Stimulated activated CD4-positive, alpha-beta T cell treated with anti-CD3 and anti-CD28 coated beads, Interleukin-12 subunit alpha, Interleukin-12 subunit beta, amount 100 ng/mL, for 4 hours (primary cell): Measurements from ENCODE around the gene EML4.

ENCODE experiments used
- DNase-seq: peaks from one replicate; pipeline ENCODE4 v3.0.0-alpha.2; 2020

The EML4 gene

DNA sequence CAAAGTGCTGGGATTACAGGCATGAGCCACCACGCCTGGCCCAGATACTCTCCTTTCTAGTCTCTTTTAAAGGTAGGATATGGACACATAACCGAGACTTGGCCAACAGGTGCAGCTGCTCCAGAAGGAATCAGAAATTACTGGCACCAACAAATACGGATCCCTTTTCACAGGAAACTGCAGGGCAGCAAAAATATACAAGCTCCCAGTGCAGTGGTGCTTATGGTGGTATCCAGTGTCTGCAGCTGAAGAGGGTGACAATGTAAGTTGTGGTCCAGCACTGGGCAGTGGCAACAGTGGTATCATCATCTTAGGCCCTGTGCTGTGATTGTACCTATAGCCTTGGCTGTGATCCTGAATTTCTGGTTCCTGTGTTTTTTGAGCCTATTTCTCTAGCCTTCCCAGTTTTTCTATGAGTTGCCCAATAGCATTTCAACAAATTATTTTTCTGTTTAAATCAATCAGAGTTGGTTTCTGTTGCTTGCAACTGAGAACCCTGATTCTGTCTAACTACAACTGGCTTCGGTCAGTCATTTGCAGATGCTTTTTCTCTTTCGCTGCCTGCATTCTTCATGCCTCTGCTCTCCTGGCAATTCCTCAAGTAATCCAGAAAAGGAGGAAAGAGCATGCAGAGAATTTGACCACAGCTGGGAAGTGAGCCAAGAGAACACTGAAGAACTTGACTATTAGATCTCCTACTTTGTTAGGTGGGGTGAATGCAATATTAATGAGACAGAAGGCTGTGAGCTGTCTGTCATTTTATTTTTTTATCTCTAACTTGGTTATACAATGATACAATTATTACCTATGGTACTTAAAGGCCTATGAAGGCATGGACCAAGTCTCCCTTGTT lies 30.8 kb upstream of the EML4 start:
- DNase-seq = no peak

DNA sequence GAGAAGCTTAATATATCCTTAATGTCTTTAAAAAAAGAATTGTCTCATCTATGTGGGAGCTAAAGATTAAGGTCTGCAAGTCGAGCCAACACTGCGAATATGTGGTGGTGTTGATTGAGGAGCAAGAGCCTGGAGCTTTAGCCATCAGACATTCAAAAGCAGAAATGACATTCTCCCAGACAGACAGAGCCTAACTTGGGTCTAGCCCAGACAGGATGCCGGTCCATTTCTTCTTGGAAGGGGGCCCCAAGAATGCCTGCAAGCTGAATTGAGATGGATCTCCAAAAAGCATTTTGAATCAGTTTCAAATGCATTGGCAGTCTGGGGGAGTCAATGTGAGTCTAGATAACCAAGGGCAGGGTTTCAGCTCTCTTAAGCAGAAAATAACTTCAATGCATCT lies 30.1 kb upstream of the EML4 start:
- no peak for DNase-seq

DNA sequence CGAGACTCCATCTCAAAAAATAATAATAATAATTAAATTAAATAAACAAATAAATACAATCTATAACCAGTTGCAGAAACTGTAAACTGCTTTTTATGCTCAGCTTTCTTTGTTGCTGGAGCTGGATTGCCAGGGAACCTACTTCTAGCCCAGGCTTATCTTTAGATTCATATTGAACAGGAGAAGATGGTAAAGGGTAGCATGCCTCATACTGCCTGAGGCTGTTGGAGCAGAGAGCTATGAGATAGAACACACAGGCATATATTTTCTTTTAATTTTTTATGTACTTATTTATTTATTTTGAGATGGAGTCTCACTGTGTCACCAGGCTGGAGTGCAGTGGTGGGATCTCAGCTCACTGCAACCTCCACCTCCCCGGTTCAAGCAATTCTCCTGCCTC lies 28.7 kb upstream of the EML4 start:
- DNase-seq = no peak

DNA sequence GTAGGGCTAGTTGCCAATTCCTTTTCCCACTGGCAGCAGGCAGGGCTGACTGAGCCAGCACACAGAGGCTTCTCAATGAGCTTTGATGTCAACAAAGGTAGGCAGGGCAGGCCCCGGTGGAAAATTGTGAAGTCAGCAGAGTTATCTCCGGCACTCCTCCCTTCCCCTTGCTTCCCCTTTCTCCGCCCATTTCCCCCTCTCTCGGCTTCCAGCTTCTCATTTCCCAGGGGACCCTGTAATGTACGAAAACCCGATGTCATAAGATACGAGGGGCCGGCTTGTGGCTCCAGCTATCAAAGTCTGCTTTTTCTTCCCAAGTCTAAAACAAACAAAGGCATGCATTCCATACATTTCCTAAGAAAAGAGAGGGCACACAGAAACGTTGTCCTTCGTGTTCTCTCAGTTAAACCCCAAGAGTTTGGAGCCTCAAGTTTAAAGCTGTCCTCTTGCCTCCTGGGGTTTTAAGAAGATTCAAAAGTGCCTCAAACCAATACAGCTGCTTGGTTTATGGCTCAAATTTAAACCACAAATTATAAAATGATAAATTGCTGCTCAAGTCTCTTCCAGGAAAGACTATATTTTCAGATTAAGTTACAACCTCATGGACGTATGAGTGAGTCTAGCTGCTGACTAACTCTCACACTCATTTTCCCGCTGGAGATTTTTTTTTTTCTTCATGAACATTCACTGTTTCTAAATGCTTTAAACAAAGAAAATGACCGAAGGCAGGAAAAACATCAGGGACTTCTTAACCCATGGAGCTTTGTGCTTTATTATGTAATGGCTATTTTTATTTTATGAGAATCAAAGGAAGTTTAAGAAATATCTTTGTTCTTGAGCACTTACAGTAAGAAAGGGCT lies 27.2 kb upstream of the EML4 start:
- no peak for DNase-seq

DNA sequence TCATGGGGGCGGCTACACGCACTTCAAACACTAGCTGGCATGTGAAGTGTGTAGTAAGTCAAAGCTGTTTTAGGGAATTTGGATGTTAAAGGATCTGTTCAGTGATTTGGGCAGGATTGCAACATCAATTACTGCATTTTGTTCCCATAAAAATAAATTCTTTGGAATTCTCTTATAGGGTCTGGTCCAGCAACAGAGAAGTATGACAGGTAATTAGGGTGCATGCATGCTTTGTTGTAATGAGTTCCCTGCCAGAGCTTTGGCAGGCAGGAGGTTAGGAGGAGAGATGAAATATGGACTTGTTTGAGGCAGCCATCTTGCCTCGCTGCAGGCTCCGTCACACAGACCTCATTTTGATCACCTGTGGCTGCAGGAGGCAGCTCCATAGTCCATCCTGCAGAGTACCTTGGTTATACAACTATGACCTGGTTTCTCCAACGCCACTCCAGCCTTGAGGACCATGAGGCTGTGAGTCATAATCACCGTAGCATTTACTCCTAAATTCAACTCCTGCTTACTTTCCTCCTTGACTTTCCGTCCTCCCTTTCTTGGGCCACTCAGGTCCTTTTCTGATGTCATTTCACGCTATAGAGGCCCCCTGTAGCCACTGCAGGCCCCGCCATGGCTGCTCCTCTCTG lies 26.5 kb upstream of the EML4 start:
- DNase-seq = no peak

DNA sequence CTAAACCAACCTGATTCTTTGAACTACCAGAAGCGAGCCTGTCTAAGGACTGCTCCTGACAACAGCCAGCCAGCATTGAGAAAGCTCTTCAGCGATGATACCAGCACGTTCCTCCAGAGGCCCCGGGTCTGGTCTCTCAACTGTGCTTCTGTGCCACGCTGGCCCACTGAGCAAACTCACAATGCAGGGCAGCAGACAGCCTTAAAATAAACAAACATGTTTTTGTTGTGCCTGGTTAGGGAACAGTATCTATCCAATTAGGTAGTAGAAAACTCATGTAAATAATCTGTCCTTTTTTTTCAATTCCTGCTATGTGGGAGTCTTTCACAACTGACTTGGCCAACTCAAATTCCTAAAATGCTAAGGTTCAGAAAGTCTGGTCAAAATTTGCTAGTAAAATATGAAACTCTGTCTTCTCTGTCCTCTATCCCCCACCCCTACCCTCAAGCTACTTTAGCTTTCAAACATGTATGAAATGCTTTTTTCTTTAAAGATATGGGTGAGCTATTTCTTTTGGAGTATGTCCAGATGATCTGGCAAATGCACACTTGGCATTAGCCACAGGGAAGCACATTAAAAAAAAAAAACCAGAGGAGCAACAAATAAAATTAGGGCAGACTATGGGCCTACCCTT lies 21.4 kb upstream of the EML4 start:
- no peak for DNase-seq

DNA sequence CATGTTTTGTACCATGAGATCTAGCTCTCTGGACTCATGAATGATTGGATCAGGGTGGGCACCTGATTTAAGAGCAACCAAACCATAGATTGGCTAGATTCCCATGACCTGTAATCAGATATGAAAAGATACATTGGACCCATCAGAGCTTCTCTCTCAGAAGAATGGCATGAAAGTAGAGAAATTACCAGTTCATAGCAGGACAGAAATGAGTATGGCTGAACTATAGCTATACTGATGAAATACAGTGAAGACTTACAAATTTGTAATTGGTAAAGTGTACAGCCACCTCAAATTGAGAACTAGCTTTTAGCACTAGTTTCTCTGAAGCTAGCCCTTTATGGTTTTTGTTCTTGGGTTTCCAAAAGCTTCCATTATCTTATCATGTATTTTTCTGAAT lies 19.0 kb upstream of the EML4 start:
- no peak for DNase-seq

DNA sequence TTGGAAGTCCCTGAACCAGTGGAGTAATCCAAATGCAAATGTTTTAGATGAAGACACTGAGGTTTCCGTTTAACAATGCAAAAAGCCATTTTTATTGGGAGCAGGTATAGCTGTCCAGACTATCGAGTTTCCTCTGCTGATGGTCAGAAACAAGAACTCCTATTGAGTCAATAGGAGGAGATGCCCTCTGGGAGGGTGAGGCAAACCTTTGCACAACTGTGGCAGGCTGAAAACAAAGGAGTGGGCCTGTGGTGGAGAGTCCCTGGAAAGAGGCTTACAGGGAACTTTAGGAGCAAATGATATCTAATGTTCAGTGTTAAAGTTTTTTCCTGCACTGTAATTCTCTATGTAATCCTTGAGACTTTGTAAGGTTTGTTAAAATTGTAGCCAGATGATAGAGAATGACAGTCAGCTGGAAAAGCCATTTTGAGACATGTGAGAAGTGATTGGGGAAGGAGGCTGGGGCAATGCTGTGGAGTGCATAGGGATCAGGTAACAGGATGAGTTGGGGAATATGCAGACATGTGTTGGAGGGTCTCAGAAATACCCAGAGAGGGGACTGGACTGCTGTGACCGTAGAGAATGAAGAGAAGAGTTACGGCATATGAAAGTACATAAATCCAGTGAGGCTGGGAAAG lies 15.1 kb upstream of the EML4 start:
- DNase-seq = no peak

DNA sequence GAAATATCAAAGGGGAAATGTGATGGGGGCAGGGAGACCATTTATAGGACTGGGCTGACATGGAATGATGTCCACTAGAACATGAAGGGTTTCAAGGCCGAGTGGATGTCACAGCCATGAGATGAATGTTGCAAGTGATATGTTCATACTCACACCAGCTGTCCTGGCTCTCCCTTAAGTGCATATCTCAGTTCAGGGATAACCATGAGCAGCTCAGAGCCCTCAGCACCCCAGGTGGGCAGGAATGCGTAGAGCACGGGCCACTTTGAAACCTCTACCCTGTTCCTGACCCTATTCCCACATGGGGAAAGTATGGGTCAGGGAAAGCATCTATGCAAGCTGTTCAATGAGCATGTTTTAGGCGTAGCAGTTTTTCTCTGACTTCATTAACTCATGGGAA lies 12.4 kb upstream of the EML4 start:
- no peak for DNase-seq

DNA sequence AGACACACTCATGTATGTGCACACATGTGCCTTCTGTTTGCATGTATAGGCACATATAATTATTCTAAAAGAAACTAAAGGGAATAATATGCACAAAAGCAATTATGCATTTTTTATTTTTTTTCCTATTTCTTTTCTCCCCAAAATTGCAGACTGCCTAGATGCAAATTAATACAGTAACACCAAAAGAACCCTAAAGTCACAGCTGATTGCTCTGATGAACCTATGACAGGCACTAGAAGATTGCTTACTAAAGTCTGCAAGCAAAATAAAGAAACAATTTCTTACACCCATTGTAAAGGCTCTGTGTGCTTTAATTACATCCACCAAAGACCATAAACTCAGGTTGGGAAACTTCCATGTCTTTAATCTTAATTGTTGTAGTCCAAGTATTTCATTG lies 7.7 kb upstream of the EML4 start:
- no peak for DNase-seq

DNA sequence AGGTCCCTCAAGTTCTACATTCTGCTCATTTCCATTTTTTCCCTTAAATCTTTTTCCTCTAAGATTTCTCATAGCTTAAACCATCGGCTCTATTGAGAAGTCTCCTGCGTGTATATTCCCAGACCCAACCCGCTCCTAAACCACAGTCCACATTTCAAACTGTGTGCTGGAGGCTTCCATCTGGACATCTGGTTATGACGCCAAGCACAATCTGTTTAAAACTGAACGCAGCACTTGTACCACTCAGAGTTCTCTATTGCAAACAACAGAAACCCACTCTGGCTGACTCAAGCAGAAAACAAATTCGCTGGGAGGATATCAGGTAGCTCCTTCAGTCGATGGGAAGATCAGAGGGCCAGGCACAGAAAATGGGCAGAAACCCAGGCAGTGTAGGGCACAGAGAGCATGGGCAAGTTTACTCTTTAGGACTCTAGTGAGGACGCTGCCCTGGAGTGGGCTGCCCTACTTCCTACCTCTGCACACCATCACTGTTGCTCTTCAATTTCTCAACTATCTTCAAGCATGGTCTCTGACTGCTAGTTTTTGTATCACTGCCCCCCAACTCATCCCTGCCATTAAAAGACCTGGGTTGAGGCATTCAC lies 5.6 kb upstream of the EML4 start:
- DNase-seq = no peak

DNA sequence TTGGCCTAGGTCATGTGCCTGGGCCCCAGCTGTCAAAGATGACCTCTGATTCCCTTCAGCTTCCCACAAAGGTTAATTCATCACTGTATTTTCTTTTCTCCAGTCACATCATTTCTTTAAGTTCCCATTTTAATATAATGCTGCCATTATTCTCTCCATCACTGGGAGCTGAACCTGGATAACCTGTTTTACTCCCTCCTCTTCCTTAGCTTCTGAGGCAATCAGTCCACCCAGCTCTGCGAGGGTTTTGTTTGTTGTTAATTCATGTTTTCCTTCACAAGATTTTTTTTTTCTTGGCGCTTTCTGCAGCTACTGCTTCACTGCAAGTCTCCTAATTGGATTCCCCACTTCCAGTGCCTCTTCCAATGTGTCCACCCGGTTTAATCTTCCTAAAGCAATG lies 5.1 kb upstream of the EML4 start:
- no peak for DNase-seq

DNA sequence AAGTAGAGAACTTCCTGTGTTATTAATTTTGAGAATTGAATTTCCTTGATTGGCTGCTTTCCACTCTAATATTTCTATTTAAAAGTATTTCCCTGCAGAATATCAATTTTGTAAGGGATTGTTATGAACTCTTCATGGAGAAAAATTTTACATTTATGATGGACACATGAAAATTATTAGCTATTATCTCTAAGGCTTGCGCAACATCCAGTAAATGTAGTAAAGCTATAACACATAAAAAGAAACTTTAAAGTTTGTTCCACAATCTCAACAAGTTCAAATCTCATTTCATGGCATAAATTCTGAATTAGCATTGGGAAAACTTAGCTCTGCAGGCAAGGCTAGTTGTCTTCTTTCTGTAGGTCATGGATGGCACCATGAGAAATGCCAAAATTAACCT lies 4.2 kb upstream of the EML4 start:
- DNase-seq = no peak

DNA sequence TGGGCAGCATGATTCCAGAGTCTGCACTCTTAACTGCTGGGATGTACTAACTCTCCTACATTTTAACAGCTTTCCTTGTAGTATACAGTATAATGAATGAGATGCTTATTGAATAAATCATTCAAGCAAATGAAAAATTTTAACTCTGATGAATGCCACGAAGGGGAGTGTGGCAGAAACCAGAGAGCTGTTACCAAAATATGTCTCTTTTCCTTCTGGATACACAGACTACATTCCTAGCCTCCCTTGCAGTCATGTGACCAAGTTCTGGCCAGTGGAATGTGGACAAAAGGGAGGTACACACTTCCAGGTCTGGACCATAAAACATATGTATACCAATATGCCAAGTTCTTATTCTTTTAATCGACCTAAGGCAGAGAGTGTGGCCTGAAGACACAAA lies 1.7 kb upstream of the EML4 start:
- no peak for DNase-seq

DNA sequence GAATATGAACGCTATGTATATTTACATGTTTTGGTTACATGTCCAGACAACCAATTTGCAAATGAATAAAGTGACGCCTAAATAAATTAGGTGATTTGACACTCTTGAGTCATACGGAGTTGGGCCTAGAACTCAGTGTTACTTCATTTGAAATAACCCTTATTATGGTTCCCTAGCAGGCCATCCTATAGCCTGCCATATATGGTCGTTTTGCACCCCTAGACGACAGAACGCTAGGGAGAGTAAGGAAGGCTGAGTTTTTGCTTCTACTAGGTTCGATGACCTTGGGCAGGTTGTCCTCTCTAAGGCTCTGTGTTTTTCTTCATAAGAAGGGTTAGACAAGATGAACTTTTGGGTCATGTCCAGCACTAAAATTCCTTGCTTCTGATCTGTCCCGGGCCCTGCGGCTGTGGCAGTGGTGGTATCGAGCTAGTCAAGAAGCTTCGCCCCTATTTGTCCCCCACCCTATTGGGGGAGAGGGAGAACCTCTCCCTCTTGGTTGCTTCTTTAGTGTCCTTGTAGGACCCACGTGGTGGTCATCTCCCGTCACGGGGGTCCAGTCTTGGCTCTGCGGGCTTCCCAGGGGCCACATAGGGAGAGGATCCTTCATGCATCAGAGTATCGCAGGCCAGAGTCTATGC lies 574 bp upstream of the EML4 start:
- DNase-seq = no peak

DNA sequence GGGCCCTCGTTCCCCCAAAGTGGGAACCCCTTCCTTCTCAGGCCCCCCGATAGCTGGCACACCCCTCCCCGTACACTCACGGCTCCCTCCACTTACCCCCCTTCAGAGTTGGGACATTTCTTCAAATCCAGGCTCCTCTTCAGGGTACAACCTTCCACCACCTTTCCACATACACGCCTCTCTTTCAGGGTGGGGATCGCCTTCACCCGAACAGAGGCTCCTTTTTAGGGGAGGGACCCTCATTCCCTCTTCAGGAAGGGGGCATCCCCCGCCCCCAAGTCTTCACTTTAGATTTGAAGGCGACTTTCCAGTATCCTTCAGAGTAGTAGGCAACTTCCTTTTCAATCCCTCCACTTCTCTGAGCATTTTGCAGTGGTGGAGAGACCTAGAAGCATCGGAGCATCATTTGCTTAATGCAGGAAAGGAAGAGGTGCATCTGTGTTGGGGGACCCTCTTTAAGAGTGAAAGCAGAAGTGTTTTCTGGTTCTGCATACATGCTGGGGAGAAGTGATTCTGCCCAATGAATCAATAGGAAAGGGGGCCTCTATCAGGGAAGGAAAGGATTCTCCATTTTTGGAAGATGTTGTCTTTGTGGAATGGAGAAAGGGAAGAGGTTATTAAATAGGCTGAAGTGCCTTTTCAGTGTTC lies 845 bp downstream of the EML4 start:
- DNase-seq = peak; percentile 3

DNA sequence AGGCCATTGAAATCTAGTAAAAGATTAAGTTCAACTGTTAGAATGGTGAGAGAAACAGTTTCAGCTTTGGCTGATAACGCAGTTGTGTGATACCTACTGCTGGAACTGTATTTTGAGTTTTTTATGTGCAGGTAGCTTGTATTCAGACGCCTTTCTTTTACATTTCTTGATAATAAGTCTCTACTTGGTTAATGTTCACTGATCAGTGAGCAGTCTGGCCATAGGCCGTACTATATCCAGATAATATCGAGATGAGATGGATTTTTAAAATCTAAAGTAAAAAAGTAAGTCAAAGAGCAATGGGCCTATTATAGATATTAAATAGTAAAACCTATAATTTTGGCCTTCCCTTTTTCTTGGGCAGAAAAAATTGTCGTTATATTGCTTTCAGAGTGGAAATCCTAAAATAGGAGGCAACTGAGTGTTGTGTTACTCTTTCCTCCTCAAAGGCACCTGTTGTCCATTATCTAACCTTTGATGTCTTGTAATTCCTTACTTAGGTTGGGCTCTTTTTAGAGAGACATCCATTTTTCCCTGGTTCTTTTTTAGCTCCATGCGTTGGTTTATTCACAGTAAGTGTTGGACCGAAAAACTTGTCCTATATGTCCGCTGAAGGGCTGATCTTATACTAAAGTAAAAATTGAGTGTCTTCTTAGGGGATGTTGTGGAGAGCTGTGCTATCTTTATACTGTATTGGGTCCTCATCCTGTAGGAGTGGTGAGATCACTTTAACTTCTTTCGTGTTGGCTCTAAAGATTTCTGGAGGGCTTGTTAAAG lies 1.7 kb downstream of the EML4 start:
- no peak for DNase-seq

DNA sequence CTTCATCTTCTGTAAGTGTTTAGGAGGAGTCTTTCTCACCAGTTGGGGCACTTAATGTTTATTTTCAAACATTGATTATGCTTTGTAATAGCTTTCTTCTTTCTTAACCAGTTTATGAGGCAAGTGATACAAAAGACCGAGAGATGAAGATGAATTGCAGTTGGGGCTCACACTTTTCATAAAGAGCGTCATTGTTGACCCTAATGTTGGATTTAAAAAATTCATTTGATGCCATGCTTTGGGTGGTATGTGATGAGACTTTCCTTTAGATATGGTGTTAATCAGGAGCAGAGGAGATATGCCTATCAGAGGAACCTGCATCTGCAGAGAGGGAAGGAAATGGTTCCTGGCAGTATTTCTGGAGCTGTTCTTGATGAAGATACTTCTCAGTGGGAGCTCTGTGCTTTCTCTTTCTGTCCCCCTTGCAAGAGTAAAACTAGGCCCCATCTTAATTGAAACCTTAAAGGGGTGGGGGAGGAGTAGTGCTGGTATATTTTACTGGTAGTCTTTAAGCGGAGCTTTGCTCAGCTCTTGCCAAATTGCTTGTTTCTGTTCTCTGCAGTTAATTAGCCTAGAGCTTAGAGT lies 2.3 kb downstream of the EML4 start:
- DNase-seq = no peak

DNA sequence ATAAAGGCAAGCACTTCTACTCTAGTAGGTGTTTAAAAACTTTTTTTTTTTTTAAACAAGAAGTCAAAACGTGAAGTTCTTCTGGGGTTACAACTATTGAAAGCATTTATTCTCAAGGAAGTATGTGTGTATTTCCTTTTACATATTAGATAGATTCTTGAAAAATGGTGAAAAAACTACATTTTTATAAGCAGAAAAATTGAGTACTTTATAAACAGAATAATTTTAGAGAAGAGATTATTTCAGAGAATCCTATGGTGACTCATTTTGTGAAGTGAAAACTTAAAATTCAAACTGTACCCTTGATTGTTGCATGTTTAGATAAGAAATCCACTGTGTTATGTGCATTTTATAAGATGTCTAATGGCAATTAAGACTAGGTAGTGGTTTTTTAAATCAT lies 2.9 kb downstream of the EML4 start:
- DNase-seq = no peak

DNA sequence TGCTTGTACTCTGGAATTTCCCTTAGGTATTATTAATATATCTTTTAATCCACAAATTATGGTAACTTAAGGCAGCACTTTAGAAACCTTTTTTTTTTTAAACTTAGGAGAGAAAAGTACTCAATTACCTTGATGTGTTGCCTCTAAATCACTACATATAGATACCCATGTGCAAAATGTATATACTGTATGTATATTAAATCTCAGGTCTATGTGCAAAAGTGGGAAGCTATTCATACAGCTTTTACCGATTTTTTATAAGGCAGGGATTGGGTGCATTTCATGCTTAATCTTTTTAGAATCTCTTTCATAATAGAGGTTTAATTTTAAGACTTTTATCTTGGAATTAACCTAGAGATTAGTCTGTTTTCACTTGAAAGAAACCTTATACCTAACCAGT lies 3.4 kb downstream of the EML4 start:
- DNase-seq = no peak
